ENCODE data around the gene MASP1.

- TF ChIP-seq POLR2A (IDR thresholded peaks at IDR 0.05; ENCODE audit: low read depth, low read length) = no peak
- no peak for TF ChIP-seq POLR2AphosphoS5 (IDR thresholded peaks at IDR 0.05; ENCODE audit: low read depth, low read length)
- TF ChIP-seq SPI1 (IDR thresholded peaks at IDR 0.05; ENCODE audit: low read depth, low read length) = no peak
- no peak for TF ChIP-seq TAF1 (IDR thresholded peaks at IDR 0.05; ENCODE audit: low read depth, low read length)
- TF ChIP-seq PAX5 (IDR thresholded peaks at IDR 0.05; ENCODE audit: insufficient read depth, low read length, severe bottlenecking) = no peak
These were observed 44.8 kb upstream of the MASP1 start for GRCh38 chr3:187336322-187336721.
